Measurements from ENCODE around the gene SEC14L2.

The SEC14L2 gene

DNA sequence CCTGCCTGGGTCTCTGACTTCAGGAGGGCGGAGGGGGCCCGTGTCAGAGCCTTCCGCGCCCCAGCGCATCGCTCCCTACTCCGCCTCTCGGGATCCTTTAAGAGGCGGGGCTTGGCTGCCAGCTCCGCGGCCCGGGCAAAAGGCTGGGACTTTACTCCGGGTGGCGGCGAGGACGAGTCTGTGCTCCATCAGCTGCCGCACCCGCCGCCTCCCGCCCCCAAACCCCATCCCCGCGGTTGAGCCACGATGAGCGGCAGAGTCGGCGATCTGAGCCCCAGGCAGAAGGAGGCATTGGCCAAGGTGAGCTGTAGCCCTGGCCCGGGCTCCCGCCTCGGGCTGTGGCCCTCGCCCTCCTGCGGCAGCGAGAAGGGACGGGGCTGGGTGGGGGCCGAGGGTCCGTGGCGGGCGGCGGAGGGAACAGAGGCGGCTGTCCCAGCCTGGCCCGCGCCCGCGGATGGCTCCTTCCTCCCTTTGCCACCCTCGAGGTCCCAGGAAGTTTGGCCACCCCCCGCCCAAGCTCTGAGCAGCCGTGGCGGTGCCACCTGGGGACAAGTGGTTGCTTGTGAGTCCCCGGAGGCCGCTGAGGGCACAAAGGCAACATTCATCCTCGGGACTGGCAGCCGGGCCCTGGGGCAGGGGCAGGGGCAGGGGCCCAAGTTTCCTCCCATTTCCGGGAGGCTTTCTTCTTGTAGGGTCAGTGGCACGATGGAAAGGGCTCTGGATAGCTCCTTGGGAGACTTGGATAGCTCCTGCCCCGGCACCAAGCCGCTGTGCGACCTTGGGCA, at the start of gene SEC14L2:
SEC14L2 (plus strand) TSS at position 148 of the 785 bp plus-strand sequence; CDS start at position 247, 99 bp downstream.
- peak; percentile 48 to 53 for DNase-seq

DNA sequence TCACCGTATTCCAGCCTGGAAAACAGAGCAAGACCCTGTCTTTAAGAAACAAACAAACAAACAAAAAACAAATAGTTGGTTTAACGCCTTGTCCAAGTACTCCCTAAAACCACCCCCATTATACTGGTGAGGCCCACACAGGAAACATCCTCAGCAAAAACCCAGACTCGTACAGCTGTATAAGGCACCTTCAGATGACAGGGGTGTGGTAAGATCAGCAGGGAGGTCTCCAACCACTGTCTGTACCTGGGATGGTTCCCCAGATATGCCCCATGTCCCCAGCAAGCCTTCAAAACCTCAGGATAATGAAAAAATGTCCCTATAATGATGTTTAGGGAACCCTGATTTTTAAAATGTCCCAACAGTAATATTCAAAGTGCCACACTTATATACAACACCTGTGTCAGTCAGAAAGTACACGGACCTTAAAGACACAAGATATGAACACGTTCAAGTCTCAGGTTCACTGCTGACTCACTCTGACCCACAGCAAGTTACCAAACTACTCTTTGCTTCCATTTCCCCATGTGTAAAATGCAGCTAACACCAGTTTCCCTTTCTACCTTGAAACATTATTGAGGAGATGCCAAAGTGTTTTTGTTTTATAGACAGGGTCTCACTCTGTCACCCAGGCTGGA, 49.4 kb upstream of the SEC14L2 start:
- DNase-seq: no peak

DNA sequence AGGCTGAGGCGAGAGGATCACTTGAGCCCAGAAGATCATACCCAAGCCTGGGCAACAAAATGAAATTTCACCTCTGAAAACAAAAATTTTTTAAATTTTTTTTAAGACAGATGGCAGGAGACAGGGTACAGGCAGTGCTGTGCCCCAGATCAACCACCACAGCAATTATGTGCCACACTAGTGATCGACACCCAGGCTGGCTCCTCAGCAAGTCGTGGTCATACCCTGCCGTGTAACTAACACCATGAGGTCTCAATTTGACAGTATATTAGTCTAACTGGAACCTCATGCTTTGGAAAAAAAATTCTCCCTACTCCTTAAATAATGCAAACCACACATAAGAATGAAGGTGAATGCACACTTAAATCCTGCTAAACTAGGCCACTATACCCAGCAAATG, 48.4 kb upstream of the SEC14L2 start:
- no peak for DNase-seq

DNA sequence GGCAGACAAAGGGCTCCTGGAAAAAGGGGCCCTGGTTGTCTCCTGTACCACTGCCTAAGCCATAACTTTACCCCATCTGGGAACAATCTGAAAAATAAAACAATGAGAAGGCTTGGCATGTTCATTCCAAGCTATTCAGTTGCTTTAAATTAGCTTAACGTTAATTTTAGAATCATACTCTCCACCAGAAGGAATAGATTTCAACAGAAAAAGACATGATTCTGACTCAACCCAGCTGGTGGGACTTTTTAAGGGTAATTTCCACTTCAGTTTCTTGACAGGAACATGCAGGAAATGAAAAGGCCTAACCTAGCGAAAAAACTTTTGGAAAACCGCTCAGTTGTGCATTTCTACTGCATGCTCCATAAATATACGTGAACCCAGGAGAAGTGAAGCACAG, 48.0 kb upstream of the SEC14L2 start:
- DNase-seq: no peak

DNA sequence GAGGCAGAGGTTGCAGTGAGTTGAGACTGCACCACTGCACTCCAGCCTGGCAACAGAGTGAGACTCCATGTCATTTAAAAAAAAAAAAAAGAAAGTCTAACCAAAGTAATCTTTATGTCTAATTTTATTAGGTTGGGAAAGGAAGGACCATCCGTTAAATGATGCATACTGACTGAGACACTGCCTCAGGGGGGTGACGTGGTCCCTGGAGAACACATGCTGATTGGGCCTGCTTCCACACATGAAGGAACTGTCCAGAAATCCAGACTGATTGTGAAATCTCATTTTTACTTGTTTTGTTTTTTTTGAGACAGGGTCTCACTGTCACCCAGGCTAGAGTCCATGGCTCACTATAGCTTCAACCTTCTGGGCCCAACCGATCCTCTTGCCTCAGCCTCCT, 45.6 kb upstream of the SEC14L2 start:
- no peak for DNase-seq

DNA sequence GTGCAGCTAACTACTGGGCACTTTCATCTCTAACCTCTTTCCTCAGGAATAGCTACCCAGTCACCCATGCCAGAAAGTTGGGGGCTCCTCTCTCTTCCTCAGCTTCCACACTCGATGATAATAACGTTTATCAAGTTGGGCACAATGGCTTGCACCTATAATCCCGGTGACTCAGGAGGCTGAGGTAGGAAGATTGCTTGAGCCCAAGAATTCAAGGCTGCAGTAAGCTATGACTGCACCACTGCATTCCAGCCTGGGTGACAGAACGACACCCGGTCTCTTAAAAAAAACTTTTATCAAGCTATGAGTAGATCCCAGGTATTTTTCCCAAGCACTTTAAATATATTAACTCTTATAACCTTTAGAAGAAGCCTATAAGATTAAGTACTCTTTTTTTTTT, 42.2 kb upstream of the SEC14L2 start:
- no peak for DNase-seq

DNA sequence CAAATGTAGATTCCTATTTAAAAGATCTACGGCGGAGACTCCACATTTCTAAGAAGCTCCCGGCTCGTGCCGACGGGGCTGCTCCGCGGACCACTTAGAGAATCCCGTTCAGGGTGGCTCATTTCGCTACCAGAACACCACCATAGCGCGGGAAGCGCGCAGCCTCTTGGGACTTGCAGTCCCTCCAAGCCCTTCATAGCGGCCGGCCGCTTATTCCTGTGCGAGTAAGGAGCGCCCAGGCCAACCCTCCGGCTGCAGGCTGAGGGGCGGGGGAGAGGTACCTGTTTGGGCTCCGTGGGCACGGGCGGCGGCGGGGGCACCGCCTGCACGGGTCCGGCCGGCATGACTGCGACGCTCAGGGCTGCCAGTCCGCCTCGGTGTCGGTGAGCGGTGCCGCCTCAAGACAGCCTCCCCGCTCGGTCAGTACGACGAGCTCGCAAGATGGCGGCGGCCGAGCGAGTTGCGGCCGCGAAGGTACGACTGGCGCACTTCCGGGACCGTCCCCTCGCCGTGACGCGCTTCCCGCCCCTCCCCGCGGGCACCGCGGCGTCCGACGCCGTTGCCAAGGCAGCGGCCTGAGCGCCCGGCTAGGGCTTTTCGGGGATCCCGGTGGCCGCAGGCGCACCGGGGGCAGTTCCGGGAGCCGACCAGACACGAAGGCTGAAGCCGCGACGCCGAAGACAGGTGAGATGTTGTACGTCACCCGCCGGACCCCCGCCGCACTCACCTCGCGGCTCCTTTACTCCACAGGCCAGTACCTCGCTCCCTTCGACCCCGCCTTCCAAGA, 40.2 kb upstream of the SEC14L2 start, which contains the start of the genes CCDC157 and SF3A1:
CCDC157 (plus strand) TSS at position 559 of the 787 bp plus-strand sequence. CDS start 8,994 bp downstream, outside the sequence.
SF3A1 (minus strand) TSS at position 446 of the 787 bp plus-strand sequence; CDS start at position 344, 102 bp downstream.
- peak; percentile 73 to 77 for DNase-seq

DNA sequence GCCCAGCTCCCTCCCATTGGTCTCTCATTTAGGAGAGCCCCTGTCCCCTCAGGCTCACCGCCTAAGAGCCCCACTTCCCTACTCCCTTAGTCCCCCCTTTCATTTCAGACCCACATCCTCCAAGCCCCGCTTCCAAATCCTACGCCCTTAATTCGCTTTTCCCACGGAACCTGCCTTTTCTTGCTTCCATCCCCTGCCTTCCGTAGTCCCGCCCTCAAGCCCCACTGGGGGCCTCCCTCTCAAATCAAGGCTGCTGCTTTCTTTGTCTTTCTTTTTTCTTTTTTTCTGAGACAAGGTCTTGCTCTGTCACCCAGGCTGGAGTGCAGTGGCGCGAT, 39.6 kb upstream of the SEC14L2 start:
- no peak for DNase-seq

DNA sequence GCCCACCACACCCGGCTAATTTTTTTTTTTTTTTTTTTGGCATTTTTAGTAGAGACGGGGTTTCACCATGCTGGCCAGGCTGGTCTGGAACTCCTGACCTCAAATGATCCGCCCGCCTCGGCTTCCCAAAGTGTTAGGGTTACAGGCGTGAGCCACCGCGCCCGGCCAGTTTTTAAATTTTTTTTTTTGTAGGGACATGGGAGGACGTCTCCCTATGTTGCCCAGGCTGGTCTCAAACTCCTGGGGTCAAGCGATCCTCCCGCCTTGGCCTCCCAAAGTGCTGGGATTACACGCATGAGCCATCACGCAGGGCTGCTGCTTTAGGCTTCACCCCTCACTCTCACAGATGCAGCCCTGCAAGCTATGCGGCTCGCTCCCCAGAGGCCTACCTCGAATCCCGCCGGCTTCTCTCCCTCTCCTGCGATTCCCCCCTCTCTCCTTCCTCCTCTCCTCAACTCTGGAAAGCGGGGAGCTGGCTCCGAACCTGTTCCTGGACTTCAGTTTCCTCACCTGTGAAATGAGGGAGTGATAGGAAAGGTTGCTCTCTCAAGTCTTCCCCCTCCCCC, 39.1 kb upstream of the SEC14L2 start:
- no peak for DNase-seq

DNA sequence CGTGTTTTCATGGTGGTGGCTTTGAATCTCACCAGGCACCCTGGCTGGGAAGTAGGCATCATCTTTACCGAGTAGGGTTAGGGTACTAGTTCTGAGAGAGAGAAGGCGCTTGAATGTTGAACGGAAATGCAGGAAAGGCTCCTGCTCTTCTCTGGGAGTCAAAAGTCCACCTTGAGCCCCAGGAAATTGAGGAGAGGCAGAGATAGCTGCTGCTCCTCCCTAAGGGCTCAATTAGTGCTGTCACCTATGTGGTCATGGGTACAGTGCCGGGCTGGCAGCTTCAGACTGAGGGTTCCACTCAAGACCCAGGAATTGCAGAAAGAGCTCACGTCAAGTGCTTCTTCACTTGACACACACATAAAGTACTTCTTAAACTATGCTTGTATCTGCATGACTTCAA, 38.3 kb upstream of the SEC14L2 start:
- DNase-seq: no peak

DNA sequence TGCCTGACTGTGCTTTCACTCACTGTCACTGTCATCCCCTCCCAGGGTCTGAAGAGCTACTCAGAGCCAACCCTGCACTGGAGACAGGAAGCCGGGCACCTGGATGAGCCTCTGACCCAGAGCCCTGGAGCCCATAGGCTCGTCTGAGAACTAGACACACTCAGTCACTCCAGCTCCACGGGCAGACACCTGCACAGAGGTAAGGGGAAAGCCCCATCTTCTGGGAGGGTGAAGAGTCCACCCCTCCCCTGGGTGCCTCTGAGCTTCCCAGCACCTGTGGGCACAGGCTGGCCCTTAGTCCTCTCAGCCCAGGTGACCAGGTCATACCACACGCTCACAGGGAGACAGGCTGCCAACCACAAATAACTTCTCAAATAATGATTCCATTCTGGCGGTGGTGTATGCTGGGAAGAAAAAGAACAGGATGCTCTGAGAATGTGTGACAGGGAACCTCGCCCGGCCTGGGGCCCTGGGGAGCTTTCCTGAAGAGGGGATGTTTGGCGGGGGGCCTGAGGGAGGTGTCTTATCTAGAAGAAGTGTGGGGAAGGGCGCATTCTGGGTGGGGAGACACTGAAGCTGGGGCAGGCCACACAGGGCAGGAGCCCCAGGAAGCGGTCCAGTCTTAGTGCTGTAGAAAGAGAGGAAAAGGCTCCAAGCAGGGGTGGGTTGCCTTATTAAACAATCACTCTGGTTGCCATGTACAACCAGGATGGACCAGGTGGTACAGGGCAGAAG, 34.7 kb upstream of the SEC14L2 start:
- DNase-seq: no peak

DNA sequence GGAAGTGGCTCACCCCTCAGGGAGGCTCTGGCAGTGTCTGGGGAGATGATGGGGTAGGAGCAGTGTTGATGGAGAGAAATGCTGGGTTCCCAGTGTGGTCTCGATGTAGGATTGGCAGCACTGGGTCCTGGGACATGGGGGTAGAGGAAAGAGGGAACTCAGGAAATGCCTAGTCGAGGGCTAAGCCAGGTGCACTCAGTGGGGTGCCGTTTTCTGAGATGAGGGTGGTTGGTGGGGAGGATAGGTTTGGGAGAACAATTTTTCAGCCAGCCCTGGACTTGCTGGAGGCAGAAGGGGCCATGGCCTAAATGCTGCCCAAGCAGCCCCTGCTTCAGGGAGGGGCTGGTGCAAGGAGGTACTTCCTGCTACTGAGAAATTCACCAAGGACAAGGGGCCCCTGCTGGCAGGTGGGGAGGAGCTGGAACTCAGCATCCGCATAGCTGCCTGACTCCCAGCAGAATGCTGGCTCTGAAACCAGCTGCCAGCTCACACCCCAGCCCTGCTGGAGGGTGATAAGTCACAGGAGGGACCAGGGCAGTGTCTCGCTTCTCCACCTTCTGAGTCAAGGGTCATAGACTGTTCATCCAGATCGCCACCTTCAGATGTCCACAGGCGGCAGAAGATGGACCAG, 34.1 kb upstream of the SEC14L2 start:
- no peak for DNase-seq

DNA sequence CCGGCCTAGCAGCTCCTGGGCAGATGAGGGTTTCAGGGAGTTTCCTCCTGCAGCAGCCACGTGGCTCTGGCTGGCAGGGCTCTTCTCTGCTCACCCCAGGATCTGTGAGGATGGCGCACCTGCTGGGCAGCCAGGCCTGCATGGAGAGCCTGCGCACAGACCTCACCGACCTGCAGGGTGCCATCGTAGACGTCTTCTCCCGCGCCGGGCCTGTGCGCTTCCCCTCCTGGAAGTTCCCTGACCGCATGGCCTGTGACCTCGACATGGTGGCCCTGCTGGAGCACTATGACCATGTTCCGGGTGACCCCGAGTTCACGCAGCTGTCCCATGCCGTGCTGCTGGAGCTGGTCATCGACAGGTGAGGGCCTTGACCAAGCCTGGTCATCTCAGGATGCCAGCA, 30.9 kb upstream of the SEC14L2 start:
- no peak for DNase-seq

DNA sequence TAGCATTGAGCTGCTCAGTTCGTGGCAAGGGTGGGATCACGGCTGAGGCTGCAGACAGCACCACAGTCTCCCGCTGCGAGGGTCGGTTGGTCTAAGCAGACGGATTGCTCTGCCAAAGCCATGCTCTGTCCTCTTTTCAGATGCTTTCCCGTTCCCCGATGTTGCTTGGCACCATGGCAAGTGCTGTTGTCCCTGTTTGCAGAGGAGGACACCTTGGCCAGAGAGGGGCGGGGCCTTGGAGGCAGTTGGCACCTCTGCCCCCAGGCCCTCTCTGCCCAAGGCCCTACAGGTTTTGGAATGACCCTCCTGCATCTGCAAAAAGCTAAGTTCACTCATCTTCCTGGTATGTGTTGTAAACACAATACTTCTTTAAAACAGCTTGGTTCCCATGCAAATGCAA, 28.4 kb upstream of the SEC14L2 start:
- no peak for DNase-seq

DNA sequence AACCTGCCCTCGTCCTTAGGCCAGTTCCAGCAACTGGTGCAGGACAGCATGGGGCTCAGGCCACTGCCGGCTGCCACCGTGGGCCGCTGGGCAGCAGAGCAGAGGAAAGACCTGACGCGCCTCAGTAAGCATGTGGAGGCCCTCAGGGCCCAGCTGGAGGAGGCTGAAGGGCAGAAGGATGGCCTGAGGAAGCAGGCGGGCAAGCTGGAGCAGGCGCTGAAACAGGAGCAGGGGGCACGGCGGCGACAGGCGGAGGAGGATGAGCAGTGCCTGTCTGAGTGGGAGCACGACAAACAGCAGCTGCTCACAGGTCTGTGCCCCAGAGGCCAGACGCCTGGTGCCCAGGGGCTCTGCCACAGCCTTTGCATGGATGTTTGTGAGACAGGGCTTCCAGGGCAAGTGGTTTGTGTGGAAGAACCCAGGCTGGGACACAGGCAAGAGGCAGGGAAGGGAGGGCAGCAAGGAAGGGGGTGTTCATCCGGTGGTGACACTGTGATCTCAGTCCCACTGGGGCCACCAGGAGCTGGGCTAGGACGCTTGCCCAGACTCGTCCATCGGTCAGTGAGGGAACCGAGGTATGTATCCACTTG, 26.1 kb upstream of the SEC14L2 start:
- no peak for DNase-seq

DNA sequence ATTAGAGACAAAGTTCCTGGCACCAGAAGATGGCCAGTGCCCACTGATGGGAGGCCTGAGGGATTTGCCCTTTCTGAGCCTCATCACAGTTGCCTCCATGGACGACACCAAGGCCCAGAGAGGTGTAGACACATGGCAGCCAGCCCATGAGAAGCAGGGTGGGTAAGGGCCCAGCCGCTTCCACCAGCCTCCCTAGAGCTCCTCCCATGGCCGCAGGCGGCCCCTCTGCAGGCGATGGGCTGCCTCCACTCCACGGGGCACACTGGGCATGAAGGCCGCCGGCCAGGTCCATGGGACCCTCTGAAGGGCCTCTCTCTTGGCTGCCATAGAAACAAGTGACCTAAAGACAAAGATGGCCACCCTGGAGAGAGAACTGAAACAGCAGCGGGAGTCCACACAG, 25.5 kb upstream of the SEC14L2 start:
- no peak for DNase-seq

DNA sequence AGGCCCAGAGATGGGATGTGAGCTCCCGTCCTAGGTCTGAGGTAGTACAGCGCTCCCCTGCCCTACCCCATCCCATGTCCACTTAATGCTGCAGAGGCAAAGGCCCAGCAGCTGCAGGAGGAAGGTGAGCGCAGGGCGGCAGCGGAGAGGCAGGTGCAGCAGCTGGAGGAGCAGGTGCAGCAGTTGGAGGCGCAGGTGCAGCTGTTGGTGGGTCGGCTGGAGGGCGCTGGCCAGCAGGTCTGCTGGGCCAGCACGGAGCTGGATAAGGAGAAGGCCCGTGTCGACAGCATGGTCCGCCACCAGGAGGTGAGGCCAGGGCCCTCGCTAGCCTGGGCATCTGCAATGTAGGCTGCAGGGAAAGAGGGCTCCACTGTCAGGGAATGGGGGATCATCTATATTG, 24.8 kb upstream of the SEC14L2 start:
- no peak for DNase-seq

DNA sequence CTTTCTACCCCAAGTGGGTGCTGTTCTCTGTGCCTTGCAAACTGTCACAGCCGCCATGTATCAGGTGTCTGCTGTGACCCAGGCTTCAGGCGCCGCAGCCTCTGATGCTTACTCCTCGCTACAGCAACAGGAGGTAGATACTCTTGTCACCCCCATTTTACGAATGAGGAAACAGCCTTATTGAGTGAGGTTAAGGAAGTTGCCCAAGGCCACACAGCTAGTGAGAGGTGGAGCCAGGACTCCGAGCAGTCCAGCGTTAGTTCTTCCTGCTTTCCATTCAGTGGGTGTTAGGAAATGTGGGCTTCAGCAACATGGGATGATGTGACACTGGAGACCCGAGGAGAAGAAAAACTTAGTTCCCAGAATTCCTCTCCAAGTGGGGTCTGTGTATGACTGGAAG, 23.9 kb upstream of the SEC14L2 start:
- DNase-seq: no peak

DNA sequence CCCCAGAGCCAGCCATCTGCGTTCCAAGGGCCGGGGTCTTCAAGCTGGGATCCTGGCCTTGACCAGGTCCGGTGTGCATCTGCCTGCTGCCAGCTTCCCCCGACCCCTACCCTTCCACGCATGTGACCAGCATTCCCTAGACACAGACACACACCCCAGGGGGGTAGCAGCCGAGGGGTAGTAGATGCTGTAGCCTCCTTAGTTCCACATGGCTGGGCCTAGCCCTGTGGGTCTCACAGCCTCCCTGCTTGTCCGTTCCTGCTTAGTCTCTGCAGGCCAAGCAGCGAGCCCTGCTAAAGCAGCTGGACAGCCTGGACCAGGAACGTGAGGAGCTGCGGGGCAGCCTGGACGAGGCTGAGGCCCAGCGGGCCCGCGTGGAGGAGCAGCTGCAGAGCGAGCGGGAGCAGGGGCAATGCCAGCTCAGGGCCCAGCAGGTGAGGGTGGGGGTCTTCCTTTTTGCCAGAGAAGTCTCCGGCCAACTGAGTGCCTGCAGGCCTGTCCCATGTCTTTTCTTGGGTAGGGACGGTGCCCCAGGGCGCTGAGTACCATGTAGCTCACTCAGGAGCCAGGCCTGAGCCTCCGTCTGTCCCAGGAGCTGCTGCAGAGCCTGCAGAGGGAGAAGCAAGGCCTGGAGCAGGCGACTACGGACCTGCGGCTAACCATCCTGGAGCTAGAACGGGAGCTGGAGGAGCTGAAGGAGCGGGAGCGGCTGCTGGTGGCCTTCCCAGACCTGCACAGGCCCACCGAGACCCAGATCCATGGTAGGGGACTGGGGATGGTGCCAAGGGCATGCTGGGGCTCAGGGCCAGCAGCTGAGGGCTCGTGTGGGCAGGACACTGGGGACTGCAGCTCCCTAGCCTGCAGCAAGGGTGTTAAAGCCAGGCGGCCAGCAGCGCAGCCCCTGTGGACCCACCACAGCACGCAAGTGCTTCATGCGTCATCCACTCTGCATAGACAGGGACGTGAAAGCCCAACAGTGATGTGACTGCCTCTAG, 23.2 kb upstream of the SEC14L2 start:
- DNase-seq: no peak

DNA sequence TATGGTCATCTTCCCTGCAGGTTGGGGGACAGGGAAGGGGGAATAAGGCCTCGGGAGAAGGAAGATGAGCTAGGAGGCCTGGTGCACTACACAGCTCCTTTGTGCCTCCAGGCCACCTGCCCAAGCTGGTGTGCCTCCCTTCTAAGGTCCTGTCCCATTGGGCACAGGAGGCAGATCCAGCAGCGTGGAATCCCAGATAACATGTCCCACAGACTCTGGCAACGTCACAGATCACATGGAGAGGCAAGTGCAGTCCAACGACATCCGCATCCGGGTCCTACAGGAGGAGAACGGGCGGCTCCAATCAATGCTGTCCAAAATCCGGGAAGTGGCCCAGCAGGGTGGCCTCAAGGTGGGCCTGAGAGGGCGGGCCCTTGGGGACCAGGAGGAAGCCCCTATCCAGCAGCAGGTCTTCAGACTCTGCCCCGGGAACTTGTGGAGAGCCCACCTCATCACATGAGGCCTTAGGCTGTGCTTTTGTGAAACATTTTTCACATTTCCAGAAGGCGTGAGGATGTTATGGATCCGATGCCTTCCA, 21.4 kb upstream of the SEC14L2 start:
- DNase-seq: no peak

All from activated CD4-positive, alpha-beta T cell treated with anti-CD3 and anti-CD28 coated beads, Interleukin-2, amount 50 U/mL, for 4 hours (primary cell).